NCI-H1048 (cell line): ENCODE data around the gene RUNDC1.
"Not testable (repeated sequence)": the region's sequence is repeated elsewhere in the genome, so short reads cannot be mapped to it uniquely, and the experiment has no call there.

ENCODE experiments used
- DNase-seq: peaks from one replicate; lab custom pipeline; 2025; lab: John Stamatoyannopoulos, UW

Gene RUNDC1

DNA sequence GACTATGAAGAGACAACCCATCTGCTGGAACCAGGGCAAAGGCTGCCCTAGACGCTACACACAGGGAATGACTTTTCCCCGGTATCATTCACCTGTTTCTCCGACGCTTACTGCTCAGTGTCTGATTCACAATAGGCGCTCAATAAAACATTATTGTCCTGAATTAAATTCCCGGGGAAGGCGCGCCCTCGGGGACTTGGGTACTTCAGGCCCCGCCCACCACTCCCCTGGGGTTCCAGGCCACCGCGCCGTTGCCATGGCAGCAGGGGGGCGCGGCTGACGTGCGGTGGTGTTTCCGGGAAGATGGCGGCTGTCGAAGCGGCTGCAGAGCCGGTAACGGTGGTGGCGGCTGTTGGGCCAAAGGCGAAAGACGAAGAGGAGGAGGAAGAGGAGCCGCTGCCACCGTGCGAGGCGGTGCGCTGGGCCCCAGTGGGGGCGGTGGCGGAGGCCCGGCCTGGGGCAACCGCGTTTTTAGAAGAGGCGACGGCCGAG is at the start of gene RUNDC1:
RUNDC1 (plus strand) TSS at position 292 of the 492 bp plus-strand sequence; CDS start at position 304, 12 bp downstream.
- peak; percentile 78 for DNase-seq

DNA sequence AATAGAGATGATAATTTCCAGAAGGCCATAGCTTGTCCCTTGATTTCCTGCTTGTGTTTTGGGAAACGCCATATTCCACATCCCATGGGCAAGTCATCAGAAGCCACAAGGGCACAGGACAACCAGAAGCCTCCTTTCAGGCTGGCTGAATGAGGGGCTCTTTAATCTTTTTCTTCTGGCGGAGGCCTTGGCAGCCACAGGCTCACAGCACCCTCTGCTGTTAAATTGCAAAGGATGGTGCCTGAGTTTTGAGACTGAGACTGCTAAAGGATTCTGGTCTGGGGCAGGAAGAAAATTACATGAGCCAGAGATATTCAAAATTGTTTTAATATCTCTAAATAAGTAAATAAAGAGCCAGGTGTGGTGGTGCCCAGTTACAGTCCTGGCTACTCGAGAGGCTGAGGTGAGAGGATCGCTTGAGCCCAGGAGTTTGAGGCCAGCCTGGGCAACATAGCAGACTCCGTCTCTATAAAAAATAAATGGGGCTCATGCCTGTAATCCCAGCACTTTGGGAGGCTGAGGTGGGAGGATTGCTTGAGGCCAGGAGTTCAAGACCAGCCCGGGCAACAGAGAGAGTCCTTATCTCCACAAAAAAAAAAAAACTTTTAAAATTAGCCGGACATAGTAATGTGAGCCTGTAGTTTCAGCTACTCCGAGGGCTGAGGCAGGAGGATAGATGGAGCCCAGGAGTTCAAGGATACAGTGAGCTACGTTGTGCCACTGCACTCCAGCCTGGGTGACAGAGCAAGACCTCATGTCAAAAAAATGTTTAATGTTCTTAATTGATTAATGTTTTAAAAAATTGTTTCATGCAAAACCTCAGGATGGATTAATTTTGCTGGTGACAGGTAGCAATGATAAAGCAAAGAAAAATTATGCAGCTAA is 42.4 kb upstream of the RUNDC1 start:
- DNase-seq, result no peak

DNA sequence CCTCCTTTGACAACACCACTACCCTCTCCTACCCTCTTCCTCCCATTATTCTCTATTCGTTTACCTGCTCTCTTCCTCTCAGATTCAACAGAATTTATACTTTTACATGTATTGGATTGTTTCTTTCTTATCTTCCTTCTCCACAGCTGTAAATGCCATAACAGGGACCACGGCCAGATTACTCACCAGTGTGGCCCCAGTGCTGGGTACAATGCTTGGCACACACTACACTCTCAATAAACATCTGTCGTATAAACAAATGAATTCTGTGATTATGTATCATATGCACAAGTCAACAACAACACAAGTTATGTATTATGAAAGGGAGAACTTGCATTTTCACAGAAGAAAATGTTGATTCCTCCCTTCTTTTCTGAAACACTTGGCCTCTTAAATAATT is 36.2 kb upstream of the RUNDC1 start:
- no peak for DNase-seq

DNA sequence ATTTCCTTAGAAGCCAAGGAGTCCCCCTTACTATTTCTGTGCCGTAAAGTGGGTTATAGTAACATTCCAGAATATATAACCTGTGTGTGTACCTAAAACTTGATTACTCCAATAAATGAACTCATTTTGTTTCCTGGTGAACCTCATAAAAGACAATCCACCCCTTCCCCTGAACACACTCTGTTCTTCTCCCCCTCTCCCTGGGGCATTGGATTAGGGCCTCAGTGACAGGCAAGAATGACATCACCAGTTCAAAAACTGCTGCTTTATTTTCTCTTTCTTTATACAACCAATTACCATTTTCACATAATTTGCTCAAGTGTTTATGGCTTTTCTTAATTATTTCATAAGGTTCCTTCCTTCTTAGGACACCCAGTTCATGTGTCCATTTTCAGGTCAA is 33.6 kb upstream of the RUNDC1 start:
- no peak for DNase-seq

DNA sequence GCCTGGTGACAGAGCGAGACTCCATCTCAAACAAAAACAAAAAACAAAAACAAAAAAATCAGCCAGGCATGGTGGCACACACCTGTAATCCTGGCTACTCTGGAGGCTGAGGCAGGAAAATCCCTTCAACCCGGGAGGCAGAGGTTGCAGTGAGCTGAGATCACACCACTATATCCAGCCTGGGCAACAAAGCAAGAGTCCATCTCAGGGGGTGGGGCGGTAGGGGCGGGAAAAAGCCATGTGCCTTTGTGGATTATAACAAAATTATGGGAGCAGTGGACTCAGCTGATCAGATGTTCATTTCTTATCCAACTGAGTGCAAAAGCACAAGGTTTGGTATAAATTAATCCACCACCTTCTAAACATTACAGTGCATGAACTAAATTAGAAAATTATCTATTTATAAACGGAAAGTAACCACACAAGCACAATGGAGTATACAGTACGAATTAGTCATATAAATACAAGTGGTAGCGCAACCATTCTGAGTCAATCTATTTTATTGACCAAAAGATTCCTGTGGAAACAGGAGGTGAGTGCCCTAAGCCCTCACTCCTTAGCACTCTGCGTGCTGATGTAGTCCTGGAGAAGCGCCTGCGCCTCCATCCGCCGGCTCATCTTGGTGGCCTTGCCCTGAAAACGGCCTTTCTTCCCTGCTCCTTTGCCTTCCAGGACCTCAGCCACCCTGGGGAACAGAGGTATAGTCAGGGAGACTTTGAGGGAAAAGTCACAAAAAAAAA is 30.2 kb upstream of the RUNDC1 start:
- no peak for DNase-seq

DNA sequence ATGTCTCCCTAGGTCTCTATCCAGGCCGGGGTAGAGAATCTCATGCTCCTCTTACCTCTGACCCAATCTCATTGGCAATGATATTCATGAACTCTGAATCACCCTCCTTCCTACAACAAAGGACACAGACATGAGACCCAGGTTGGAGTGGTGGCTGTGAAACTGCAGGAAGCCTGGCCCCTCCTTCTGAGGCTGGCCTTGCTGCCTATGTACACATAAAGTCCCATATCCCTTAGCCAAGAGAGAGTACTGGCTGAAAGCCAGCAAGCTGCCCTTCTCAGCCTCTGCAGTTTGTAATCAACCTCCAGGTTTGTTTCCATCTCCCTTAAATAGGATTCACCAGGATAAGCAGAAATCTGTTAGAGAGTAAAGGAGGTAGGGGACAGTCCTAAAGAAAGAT is 26.7 kb upstream of the RUNDC1 start:
- DNase-seq, result no peak

DNA sequence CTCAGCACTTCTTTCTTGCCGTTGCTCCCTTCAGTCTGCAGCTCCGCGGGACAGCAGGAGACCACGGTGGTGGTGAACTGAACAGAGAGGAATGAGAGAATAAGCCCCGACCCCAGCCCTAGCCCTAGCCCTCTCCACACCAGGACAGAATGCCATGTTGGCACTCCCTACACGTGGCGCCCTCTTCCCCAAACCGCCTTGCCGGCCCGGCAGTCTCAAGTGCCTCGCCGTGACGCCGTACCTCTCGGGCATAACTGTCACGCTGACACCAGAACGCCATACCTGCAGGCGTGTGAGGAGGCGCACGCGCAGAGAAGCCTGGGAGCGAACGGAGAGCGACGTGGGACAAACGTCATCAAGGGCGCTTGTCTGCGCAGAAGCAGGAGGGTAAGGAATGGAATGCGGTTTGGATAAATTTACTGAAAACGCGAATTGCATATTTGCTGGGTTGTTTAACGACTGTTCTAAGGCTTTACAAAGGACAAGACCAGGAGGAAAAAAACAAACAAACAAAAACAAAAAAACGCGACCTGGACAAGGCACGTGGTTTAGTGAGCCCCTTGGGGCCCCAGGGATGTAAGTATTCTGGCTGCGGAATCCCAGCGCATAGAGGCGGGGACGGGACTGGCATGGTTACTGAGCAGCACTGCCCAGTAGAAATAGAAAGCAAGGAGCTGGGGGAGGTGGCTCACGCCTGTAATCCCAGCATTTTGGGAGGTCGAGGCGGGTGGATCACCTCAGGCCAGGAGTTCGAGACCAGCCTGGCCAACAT is 16.0 kb upstream of the RUNDC1 start, which contains the start of gene AARSD1:
AARSD1 (minus strand) TSS at position 294 of the 772 bp plus-strand sequence; CDS start at position 280, 14 bp downstream.
- peak; percentile 74 for DNase-seq

DNA sequence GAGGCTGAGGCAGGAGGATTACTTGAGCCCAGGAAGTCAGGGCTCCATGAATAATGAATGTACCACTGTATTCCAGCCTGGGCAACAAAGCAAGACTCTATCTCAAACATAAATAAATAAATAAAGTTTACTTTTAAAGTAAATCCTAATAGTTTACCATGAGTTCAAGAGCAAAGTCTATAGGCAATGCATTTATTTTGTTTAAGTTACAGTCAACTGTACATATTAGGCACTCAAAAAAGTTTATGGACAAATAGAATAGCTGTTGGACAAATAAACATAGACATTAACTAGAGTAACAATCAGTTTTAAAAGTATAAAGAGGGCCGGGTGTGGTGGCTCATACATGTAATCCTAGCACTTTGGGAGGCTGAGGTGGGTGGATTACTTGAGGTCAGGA is 12.4 kb upstream of the RUNDC1 start:
- DNase-seq, result no peak

DNA sequence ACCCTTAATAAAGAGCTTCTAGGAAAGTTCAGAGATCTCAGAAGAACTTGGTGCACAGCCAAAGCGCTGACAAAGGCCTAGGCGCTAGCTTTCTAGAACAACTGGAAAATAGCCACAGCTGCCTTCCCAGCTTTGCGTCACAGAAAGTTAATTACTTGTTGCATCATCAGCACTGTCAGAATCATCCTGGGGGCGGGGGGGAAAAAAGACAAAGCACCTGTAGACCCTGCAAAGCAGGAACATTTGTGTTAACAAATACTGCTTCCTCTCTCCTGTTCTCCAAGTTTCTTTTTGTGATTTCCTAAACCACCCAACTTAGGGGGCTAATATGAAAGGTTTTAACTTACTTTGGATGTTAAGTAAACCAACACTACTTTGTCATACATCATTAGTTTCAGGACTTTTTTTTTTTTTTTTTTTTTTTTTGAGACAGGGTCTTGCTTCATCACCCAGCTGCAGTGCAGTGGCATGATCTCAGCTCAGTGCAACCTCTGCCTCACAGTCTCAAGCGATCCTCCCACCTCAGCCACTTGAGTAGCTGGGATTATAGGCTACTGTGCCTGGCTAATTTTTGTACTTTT is 11.3 kb upstream of the RUNDC1 start:
- DNase-seq, result no peak

DNA sequence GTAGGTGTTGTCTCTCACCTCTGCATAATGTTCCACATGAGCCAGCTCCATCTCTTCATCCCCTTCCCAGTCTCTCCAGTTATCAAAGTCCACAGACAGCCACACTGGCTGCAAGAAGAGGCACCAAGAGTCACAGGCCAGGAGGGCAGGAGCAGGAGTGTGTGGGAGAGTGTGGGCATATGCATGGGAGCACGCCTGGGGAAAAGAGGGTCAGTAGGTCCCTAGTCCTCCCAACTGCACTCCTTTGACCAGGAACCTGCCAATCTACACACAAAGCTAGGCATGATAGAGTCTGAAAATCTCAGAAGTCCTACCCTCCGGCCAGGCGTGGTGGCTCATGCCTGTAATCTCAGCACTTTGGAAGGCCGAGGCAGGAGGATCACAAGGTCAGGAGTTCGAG is 8.8 kb upstream of the RUNDC1 start:
- DNase-seq, result no peak

DNA sequence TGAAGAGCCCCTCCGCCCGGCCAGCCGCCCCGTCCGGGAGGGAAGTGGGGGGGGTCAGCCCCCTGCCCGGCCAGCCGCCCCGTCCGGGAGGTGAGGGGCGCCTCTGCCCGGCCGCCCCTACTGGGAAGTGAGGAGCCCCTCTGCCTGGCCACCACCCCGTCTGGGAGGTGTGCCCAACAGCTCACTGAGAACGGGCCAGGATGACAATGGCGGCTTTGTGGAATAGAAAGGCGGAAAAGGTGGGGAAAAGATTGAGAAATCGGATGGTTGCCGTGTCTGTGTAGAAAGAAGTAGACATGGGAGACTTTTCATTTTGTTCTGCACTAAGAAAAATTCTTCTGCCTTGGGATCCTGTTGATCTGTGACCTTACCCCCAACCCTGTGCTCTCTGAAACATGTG is 7.0 kb upstream of the RUNDC1 start:
- DNase-seq, result not testable (repeated sequence)

DNA sequence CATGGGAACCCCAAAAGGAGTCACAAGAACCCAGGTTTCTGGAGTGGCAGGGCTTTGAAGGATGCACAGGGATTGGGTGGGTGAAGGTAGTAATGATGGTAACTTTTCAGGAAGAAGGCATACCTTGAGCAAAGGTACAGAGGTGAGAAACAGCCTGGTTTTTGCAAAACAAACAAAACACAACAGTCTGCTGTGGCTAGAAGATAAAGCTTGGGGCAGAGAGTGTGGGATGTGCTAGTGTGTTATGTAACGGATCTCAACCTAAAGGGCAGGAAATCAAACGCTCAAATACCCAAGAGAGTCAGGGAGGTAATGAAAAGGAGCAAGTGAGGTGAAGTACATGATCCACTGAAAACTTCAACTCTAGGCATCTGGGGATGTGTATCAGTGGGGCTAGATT is 5.1 kb upstream of the RUNDC1 start:
- no peak for DNase-seq

DNA sequence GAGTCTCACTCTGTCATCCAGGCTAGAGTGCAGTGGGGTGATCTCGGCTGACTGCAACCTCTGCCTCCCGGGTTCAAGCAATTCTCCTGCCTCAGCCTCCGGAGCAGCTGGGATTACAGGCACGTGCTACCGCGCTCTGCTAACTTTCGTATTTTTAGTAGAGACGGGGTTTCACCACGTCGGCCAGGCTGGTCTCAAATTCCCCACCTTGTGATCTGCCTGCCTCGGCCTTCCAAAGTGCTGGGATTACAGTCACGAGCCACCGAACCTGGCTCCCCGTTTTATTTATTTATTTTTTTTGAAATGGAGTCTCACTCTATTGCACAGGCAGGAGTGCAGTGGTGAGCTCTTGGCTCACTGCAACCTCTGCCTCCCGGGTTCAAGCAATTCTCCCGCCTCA is 4.7 kb upstream of the RUNDC1 start:
- not testable (repeated sequence) for DNase-seq

DNA sequence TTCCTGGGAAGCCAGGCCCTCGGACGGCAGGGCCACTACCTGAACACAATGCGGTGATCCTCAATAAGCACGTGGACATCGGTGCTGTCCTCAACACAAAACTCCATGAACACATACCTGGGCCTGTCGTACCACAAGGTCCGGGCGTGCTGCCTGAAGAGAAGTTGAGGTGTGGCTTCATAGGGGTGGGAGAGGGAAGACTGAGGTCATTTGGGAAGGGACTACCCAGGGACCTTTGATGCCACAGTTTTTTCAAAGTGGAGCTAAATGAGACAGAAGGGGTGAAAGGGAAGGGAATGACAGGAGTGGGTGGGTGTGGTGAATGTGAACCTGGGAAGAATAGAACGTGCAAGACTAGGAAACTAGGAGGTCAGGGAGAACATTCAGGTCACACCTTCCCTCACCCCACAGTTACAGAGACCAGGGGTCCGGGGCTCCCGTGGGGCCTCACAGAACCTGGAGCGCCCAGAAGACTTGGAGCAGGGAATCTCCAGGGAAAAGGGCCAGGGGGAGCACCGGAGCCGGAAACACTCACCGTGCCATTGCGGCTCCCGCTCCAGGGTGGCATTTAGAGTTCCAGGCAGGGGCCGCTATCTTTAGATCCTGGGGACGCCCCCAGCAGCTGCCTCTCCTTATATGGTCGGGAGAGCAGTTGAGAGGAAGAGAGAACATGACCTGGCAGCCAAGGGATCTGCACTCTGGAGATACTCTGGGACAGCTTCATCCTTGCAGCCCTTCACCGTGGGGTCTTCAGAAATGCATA is 673 bp upstream of the RUNDC1 start, which contains the start of gene PTGES3L:
PTGES3L (minus strand) TSS at position 570 of the 763 bp plus-strand sequence; CDS start at position 543, 27 bp downstream.
- DNase-seq, result no peak

DNA sequence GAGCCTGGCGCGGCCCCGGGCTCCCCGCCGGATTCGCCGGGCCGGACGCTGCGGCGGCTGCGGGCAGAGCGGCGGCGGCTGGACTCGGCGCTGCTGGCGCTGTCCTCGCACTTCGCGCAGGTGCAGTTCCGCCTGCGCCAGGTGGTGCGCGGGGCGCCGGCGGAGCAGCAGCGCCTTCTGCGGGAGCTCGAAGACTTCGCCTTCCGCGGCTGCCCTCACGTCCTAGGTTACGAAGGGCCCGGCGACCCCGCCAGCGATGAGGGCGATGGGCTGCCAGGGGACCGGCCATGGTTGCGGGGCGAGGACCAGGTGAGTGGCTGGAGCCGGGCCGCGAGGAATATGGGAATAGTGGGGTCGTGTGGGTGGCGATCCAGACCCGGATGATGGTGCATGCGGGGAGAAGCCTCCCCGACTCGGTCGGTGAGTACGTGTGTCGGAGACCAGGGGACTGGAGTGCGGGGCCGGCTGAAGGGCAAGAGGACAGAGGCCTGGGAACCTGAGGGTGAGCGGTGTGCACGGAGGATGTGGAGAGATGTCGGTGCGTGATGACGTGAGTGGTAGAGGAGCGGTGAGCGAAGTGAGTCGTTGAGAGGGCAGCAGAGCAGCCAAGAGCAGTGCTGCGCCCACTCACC is 517 bp downstream of the RUNDC1 start:
- DNase-seq, result no peak

DNA sequence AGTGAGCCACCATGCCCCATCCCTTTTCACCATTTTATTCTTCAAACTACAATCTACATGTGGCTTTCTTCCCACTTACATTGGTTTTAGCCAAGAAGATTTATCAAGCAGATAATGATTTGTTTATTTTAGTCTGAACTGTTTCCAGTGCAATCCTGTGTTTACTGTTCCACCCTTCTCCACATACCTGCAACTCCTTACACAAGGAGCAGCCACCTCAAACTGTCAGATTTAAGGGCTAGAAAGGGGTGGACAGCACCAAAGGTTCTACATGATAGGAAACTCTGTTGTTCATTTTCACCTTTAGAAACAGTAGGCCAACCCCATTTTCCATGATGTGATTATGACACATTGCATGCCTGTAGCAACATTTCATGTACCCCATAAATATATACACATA is 1.9 kb downstream of the RUNDC1 start:
- no peak for DNase-seq

DNA sequence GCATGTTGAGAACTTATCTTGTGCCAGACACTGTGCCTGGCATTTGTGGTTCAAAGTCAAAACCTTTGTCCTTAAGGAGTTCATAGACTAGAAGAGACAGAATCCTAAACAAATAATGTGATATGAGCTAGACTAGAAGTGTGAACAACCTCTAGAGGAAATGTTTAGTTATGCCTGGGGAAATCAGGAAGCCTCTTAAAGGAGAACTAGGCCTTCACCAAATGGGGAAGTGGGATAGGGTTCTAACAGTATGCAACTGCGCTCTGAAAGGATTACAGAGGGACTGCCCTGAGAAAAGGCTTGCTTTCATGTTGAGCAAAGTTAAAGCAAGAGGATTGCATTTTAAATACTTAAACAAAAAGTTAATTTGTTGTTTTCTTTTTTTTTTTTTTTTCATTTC is 4.9 kb downstream of the RUNDC1 start:
- no peak for DNase-seq

DNA sequence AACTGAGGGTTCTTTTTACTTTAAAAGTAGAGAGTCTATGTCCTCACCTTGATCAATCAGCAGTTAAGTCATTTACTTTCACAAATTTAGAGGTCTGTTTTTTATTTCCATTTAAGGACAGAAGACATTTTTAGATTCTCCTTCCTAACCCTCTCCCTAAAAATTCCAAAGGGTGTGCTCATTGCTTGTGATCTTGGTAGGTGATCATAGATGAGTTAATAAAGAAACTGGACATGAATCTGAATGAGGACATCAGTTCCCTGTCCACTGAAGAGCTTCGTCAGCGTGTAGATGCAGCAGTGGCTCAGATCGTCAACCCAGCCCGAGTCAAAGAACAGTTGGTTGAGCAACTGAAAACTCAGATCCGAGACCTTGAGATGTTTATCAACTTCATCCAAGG is 8.8 kb downstream of the RUNDC1 start:
- DNase-seq, result no peak

DNA sequence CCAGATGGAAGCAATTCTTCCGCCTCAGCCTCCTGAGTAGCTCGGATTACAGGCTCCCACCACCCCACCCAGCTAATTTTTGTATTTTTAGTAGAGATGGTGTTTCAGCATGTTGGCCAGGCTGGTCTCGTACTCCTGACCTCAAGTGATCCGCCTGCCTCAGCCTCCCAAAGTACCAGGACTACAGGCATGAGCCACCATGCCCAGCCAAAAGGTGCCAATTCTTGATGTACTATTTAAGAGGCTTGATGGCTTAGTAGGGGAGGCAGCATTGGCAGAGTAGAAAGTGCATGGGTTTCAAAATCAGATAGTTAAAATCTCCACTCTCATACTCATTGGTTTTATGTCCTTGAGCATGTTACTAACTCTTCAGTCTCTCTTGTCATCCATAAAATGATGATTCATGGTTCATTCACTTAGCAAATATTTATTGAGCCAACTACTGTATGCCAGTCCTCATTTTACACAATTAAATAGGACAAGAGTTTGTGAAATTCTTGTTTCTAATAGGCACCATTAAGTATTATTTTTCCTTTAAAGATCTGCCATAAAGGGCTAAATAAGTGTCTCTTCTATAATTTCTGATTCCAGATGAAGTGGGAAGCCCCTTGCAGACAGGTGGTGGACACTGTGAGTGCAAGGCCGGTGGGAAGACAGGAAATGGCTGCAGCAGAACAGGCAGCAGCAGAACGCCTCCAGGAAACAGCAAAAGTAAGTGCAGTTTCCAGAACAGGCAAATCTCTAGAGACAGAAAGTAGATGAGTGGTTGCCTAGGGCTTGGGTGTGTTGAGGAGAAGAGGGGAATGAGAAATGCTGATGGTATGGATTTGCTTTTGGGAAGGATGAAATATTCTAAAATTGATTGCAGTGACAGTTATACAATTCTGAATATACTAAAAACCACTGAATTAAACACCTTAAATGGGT is 9.6 kb downstream of the RUNDC1 start:
- DNase-seq, result no peak
